ENCODE measurements around the gene TRPM2. TPM values are rescaled to one million over a fixed set of nuclear protein-coding genes. Genes with fewer than 3 reads are reported as not detected.

TRPM2 gene
- total RNA-seq, 1 donor from 2014 or later, result 0.09 TPM

DNA sequence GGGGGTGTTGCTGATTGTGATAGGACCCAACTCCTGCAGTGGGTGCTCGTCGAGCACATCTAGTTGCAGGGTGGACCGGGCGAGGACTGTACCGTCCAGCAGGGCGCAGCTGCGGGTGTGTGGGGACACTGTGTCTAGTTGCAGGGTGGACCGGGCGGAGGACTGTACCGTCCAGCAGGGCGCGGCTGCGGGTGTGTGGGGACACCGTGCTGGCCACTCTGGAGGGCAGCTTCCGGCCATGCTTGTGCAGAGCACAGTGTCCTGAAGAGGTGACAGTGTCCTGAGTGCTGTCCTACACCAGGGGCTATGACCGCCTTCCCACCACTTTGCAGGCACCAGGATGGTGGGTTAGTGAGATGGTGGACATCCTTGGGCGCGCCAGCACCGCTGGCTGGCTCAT is 4.6 kb upstream of the TRPM2 start:
- no peaks in the 10 kb centered on the region for H3K4me1 Mint-ChIP-seq
- DNase-seq (ENCODE audit: low spot score in 2 of 2, unreplicated experiment in 2 of 2), result no peak
- no peaks in the 10 kb centered on the region for H3K27me3 Mint-ChIP-seq (ENCODE audit: low read depth)
- H3K36me3 Mint-ChIP-seq, result no peaks in the 10 kb centered on the region
- TF ChIP-seq, protein P1, sequence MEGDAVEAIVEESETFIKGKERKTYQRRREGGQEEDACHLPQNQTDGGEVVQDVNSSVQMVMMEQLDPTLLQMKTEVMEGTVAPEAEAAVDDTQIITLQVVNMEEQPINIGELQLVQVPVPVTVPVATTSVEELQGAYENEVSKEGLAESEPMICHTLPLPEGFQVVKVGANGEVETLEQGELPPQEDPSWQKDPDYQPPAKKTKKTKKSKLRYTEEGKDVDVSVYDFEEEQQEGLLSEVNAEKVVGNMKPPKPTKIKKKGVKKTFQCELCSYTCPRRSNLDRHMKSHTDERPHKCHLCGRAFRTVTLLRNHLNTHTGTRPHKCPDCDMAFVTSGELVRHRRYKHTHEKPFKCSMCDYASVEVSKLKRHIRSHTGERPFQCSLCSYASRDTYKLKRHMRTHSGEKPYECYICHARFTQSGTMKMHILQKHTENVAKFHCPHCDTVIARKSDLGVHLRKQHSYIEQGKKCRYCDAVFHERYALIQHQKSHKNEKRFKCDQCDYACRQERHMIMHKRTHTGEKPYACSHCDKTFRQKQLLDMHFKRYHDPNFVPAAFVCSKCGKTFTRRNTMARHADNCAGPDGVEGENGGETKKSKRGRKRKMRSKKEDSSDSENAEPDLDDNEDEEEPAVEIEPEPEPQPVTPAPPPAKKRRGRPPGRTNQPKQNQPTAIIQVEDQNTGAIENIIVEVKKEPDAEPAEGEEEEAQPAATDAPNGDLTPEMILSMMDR (IDR thresholded peaks at IDR 0.05; ENCODE audit: unreplicated experiment), result no peak
- no peaks in the 10 kb centered on the region for H3K9me3 Mint-ChIP-seq
- H3K27ac Mint-ChIP-seq, result no peak overlapping the region
- no peak overlapping the region for H3K4me3 Mint-ChIP-seq

GRCh38 chr21:44349416-44349846 is 4.0 kb upstream of the TRPM2 start:
- no peak overlapping the region for H3K27ac Mint-ChIP-seq
- no peak for DNase-seq (ENCODE audit: low spot score in 2 of 2, unreplicated experiment in 2 of 2)
- TF ChIP-seq, protein P1 (IDR thresholded peaks at IDR 0.05; ENCODE audit: unreplicated experiment), result no peak
- H3K27me3 Mint-ChIP-seq (ENCODE audit: low read depth), result peaks cover 2% of the 10 kb centered on the region
- H3K9me3 Mint-ChIP-seq, result no peaks in the 10 kb centered on the region
- H3K36me3 Mint-ChIP-seq, result no peaks in the 10 kb centered on the region
- no peaks in the 10 kb centered on the region for H3K4me1 Mint-ChIP-seq
- H3K4me3 Mint-ChIP-seq, result no peak overlapping the region

- Mint-ChIP-seq H3K4me1 (no peaks in the 10 kb centered on the region), H3K9me3 (no peaks in the 10 kb centered on the region), H3K27ac (no peak overlapping the region), H3K27me3 (ENCODE audit: low read depth) (peaks cover 2% of the 10 kb centered on the region), H3K36me3 (no peaks in the 10 kb centered on the region), H3K4me3 (no peak overlapping the region)
- TF ChIP-seq, protein P1 (IDR thresholded peaks at IDR 0.05; ENCODE audit: unreplicated experiment), result no peak
- no peak for DNase-seq (ENCODE audit: low spot score in 2 of 2, unreplicated experiment in 2 of 2)
These were observed 3.3 kb upstream of the TRPM2 start for GRCh38 chr21:44349847-44350772.

DNA sequence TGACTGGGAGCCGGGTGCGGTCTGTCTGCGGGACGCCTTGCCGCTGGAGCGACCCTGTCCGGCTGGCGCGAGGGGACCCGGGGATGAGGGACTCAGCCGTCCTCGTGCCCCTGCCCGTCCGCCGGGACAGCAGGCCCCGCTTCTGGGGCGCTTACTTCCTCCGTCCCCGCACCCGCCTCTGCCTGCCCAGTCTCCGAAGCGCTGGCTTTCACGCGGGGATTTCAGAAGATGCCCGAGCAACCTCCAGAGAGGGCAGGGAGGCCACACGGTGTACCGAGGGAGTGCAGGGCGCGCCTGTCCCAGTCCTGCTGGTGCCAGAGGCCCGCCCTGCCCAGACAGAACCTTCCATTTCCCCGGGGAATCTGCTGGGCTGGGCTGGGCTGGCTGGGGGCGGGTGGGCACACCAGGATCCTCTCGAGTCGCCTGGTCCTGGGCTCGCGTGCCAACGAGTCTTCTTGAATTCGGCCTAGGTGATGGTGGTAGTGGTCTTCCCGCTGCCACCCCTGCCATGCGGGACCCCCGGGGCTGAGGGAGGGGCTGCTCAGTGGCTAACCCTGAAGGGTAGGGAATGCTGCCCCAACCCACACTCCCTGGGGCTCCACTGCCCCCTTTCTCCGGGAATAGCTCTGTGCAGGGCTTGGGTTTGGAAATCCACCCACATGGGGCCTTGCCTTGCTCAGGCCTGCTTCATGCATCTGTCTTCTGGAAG is 2.5 kb upstream of the TRPM2 start:
- Mint-ChIP-seq H3K9me3 (no peaks in the 10 kb centered on the region), H3K4me1 (no peaks in the 10 kb centered on the region), H3K27me3 (ENCODE audit: low read depth) (peaks cover 2% of the 10 kb centered on the region), H3K27ac (no peak overlapping the region), H3K36me3 (no peaks in the 10 kb centered on the region), H3K4me3 (no peak overlapping the region)
- TF ChIP-seq, protein P1 (IDR thresholded peaks at IDR 0.05; ENCODE audit: unreplicated experiment), result no peak
- DNase-seq (ENCODE audit: low spot score in 2 of 2, unreplicated experiment in 2 of 2), result no peak

DNA sequence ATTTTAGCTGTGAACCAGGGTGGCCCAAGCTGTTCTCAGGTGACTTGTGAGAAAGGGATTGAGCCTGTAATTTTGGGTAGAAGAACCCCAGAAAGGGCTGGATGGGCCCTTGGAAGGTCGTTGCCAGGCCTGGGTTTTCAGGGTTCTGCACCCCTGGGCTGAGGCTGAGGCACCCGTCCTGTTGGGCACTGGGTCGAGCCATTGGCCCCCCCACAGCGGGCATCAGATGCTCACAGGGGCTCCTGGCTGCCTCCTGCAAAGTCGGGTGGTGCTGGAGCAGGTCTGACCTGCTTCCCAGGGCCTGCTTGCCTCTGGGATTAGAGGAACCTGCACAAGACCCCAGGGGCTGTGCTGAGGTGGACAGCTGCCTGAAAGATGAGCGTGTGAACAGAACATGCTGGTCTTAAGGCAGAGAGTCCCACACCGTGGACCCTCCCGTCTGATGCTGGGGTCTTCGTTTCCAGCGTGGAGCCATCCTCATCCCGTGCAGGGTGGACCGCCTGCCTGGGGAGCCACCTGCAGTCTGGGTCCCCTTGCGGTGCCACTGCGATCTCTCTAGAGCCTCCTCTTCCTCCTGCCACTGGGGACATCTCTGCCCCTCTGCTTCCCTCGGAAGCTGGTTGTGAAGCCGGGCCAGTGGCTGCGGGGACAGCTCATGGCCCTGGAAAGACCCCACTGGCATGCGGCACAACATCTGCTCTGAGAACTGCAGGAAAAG is 1.7 kb upstream of the TRPM2 start:
- no peak for DNase-seq (ENCODE audit: low spot score in 2 of 2, unreplicated experiment in 2 of 2)
- peaks cover 2% of the 10 kb centered on the region for H3K27me3 Mint-ChIP-seq (ENCODE audit: low read depth)
- H3K9me3 Mint-ChIP-seq, result no peaks in the 10 kb centered on the region
- no peaks in the 10 kb centered on the region for H3K36me3 Mint-ChIP-seq
- no peak overlapping the region for H3K27ac Mint-ChIP-seq
- no peak overlapping the region for H3K4me3 Mint-ChIP-seq
- H3K4me1 Mint-ChIP-seq, result no peaks in the 10 kb centered on the region
- TF ChIP-seq, protein P1 (IDR thresholded peaks at IDR 0.05; ENCODE audit: unreplicated experiment), result no peak

Data from mesothelial cell of epicardium (in vitro differentiated cells).